Mesenchymal stem cell (in vitro differentiated cells and primary cell): Measurements from ENCODE around the gene ACOD1.
A peak's percentile ranks its signal among the peaks of the same experiment; 100 is the strongest.

Source experiments
- DNase-seq: peaks from one replicate; pipeline ENCODE4 v3.0.0-alpha.2; 2013
- H2AFZ ChIP-seq: one replicate; pipeline ENCODE4 v1.6.1; 2013; ENCODE audit warnings: low read depth, mild to moderate bottlenecking, control low read depth, inconsistent platforms, low read length, moderate library complexity
- H2AK5ac ChIP-seq: 2 replicates; pipeline ENCODE4 v1.6.1; 2013; ENCODE audit warnings: low read length, moderate library complexity, mild to moderate bottlenecking, inconsistent platforms; ENCODE audit not compliant: severe bottlenecking
- H2BK120ac ChIP-seq: one replicate; pipeline ENCODE4 v1.6.1; 2013; ENCODE audit warnings: low read depth, mild to moderate bottlenecking, inconsistent platforms, low read length, moderate library complexity
- H2BK12ac ChIP-seq, 2 experiments: one replicate each; pipeline ENCODE4 v1.6.1; 2013; ENCODE audit warnings: inconsistent platforms in 2 of 2, low read length in 2 of 2, mild to moderate bottlenecking in 2 of 2, moderate library complexity in 2 of 2, control low read depth in 1 of 2
- H2BK15ac ChIP-seq: one replicate; pipeline ENCODE4 v1.6.1; 2013; ENCODE audit warnings: mild to moderate bottlenecking, low read depth, inconsistent platforms; ENCODE audit not compliant: poor library complexity, severe bottlenecking
- H2BK5ac ChIP-seq: 2 replicates; pipeline ENCODE4 v1.6.1; 2013; ENCODE audit warnings: low read depth, mild to moderate bottlenecking, low read length, control low read depth, inconsistent platforms; ENCODE audit not compliant: poor library complexity, severe bottlenecking
- H3K14ac ChIP-seq, 2 experiments: one replicate each; pipeline ENCODE4 v1.6.1; 2013; ENCODE audit warnings: inconsistent platforms in 2 of 2, low read length in 2 of 2, control low read depth in 1 of 2, mild to moderate bottlenecking in 1 of 2, moderate library complexity in 1 of 2
- H3K18ac ChIP-seq, 2 experiments: one replicate each; pipeline ENCODE4 v1.6.1; 2013; ENCODE audit warnings: inconsistent platforms in 2 of 2, low read length in 2 of 2, control low read depth in 1 of 2, low read depth in 1 of 2, mild to moderate bottlenecking in 1 of 2
- H3K23ac ChIP-seq, 2 experiments: one replicate each; pipeline ENCODE4 v1.6.1; 2013; ENCODE audit warnings: inconsistent platforms in 2 of 2, low read length in 2 of 2, mild to moderate bottlenecking in 2 of 2, moderate library complexity in 2 of 2, control low read depth in 1 of 2
- H3K27ac ChIP-seq: 2 replicates; pipeline ENCODE4 v1.5.1; 2013; ENCODE audit warnings: mild to moderate bottlenecking, moderate library complexity, low read length, control low read depth, inconsistent platforms; ENCODE audit not compliant: poor library complexity, severe bottlenecking
- H3K27me3 ChIP-seq, 2 experiments: 2 replicates each; pipeline versions ENCODE4 v1.6.1 to v1.7.0; 2013; ENCODE audit warnings: low read length in 2 of 2, mild to moderate bottlenecking in 2 of 2, moderate library complexity in 2 of 2, control low read depth in 1 of 2, inconsistent platforms in 1 of 2; ENCODE audit not compliant: control insufficient read depth in 1 of 2, insufficient read depth in 1 of 2
- H3K36me3 ChIP-seq, 2 experiments: 2 replicates each; pipeline versions ENCODE4 v1.6.1 to v1.7.0; 2013; ENCODE audit warnings: low read length in 2 of 2, control low read depth in 1 of 2, inconsistent platforms in 1 of 2, low read depth in 1 of 2, mild to moderate bottlenecking in 1 of 2; ENCODE audit not compliant: insufficient read depth in 2 of 2, control insufficient read depth in 1 of 2
- H3K4ac ChIP-seq, 2 experiments: one replicate each; pipeline ENCODE4 v1.6.1; 2013; ENCODE audit warnings: inconsistent platforms in 2 of 2, low read length in 2 of 2, mild to moderate bottlenecking in 2 of 2, moderate library complexity in 2 of 2, control low read depth in 1 of 2, low read depth in 1 of 2
- H3K4me1 ChIP-seq: 2 replicates; pipeline ENCODE4 v1.6.1; 2013; ENCODE audit warnings: low read depth, low read length, control low read depth; ENCODE audit not compliant: control insufficient read depth, insufficient read depth
- H3K4me2 ChIP-seq: 2 replicates; pipeline ENCODE4 v1.6.1; 2013; ENCODE audit warnings: low read length, mild to moderate bottlenecking, inconsistent platforms; ENCODE audit not compliant: poor library complexity, severe bottlenecking
- H3K4me3 ChIP-seq, 2 experiments: 2 replicates each; pipeline versions ENCODE4 v1.5.1 to v1.7.0; 2013; ENCODE audit warnings: low read length in 2 of 2, mild to moderate bottlenecking in 2 of 2, control low read depth in 1 of 2, low read depth in 1 of 2; ENCODE audit not compliant: insufficient read depth in 1 of 2
- H3K79me1 ChIP-seq: replicated peaks from 2 replicates; pipeline ENCODE4 v1.6.1; 2013; ENCODE audit warnings: mild to moderate bottlenecking, control low read depth, low read length, inconsistent platforms; ENCODE audit not compliant: poor library complexity, severe bottlenecking
- H3K9ac ChIP-seq: 2 replicates; pipeline ENCODE4 v1.7.0; 2013; ENCODE audit warnings: mild to moderate bottlenecking, low read length, moderate library complexity
- H3K9me3 ChIP-seq: 2 replicates; pipeline ENCODE4 v1.7.0; 2013; ENCODE audit warnings: mild to moderate bottlenecking, low read length; ENCODE audit not compliant: control insufficient read depth
- H4K8ac ChIP-seq: one replicate; pipeline ENCODE4 v1.6.1; 2013; ENCODE audit warnings: inconsistent platforms, mild to moderate bottlenecking, low read length, moderate library complexity
- H4K91ac ChIP-seq: one replicate; pipeline ENCODE4 v1.6.1; 2013; ENCODE audit warnings: mild to moderate bottlenecking, low read length, inconsistent platforms
- WGBS: methylation state at CpG from one replicate; pipeline ENCODE4 v1.1.7; 2013; ENCODE audit warnings: mixed read lengths; 5-methylcytosine and 5-hydroxymethylcytosine counted together

The ACOD1 gene

DNA sequence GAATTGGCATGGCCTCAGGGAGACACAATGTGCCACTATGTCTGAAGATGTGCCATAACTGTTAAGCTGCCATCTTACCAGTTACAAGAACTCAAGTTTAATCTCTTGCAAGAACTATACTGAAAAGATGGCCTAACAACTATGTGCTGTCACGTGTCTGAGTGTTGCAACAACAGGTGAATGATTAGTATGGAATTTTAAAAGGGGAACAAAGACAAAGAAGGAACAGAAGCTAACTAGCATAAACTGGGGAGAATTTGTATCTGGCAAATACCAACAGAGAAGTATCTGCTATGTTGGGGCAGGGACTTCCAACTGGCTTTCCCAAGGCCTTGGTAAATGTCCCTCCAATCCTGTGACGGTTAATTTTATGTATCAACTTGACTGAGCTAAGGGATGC lies 11.5 kb upstream of the ACOD1 start:
- H4K8ac ChIP-seq: no peak overlapping the region
- H3K36me3 ChIP-seq: no peaks in the 10 kb centered on the region
- no peaks in the 10 kb centered on the region for H3K79me1 ChIP-seq
- DNase-seq: no peak
- no peak overlapping the region for H3K14ac ChIP-seq
- H3K9ac ChIP-seq: peak overlapping the region; percentile 17
- H2BK15ac ChIP-seq: no peak overlapping the region
- no peak overlapping the region for H2BK120ac ChIP-seq
- no peak overlapping the region for H3K4me2 ChIP-seq
- no peak overlapping the region for H4K91ac ChIP-seq
- H2AFZ ChIP-seq: no peak overlapping the region
- H3K27ac ChIP-seq: no peak overlapping the region
- H3K4me1 ChIP-seq: peaks cover 2% of the 10 kb centered on the region
- H3K4me3 ChIP-seq: peak overlapping the region in 1 of 2 experiments; percentile 7
- peaks cover 11% of the 10 kb centered on the region for H3K9me3 ChIP-seq
- H2AK5ac ChIP-seq: no peak overlapping the region
- H3K27me3 ChIP-seq: no peaks in the 10 kb centered on the region
- H2BK5ac ChIP-seq: no peak overlapping the region
- 84% methylated on average over 2 of the region's 2 CpGs for WGBS
- no peak overlapping the region for H3K18ac ChIP-seq
- H3K4ac ChIP-seq: no peak overlapping the region
- H3K23ac ChIP-seq: no peak overlapping the region
- H2BK12ac ChIP-seq: no peak overlapping the region

DNA sequence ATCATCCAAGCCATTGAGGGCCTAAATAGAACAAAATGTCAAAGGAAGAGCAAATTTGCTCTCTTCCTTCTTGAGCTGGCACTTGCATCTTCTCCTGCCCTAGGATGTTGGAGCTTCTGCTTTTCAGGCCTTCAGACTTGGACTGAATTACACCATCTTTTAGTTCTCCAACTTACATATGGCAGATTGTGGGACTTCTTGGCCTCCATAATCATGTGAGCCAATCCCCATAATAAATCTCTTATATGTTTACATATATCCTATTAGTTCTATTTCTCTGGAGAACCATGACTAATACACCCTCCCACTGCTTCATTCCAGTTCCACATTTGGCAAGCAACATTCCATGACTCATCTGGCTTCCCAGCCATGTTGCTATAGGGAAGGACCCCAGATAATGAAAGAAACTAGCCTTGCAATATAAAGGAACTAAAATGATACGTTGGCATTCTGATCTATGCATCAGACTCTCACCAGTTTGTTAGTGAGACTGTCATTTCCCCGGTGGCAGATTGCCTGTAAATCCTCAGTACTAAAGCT lies 11.0 kb upstream of the ACOD1 start:
- Histone ChIP-seq H2BK120ac (peak overlapping the region; percentile 24), H3K4me2 (no peak overlapping the region), H2BK12ac (peak overlapping the region in 1 of 2 experiments; percentile 61), H3K79me1 (no peaks in the 10 kb centered on the region), H3K23ac (no peak overlapping the region), H4K8ac (no peak overlapping the region), H3K9ac (peak overlapping the region; percentile 17), H2BK15ac (no peak overlapping the region), H2AFZ (no peak overlapping the region), H3K27ac (peak overlapping the region; percentile 11), H3K4me1 (peaks cover 2% of the 10 kb centered on the region), H3K4me3 (no peak overlapping the region), H3K27me3 (no peaks in the 10 kb centered on the region), H4K91ac (no peak overlapping the region), H3K14ac (no peak overlapping the region), H3K4ac (peak overlapping the region in 1 of 2 experiments; percentile 17), H3K36me3 (no peaks in the 10 kb centered on the region), H3K9me3 (peaks cover 5% of the 10 kb centered on the region), H2AK5ac (no peak overlapping the region), H3K18ac (peak overlapping the region; percentile 48 to 86), H2BK5ac (no peak overlapping the region)
- 71% methylated on average over 2 of the region's 2 CpGs for WGBS
- DNase-seq: peak; percentile 95

DNA sequence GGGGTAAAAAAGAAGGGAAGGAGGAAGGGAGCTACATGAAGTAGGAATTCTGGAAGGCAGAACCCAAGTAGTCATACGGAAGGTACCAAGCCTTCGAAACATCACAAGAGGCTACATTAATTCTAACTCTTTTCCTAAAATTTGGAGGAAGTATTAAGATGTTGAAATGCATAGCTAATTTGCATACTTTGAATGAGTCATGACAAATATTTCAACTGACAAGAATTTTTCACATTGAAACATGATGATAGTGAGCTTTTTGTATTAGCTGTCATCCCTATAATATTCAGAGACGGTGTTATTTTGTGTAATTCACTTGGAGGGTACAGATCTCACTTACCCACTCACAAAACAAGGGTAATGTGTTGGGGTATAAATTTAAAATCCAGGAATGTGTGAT lies 9.1 kb upstream of the ACOD1 start:
- Histone ChIP-seq H2BK5ac (no peak overlapping the region), H3K14ac (no peak overlapping the region), H3K27ac (no peak overlapping the region), H3K79me1 (no peaks in the 10 kb centered on the region), H2AK5ac (no peak overlapping the region), H2BK120ac (no peak overlapping the region), H3K4me2 (no peak overlapping the region), H4K8ac (no peak overlapping the region), H4K91ac (no peak overlapping the region), H2AFZ (no peak overlapping the region), H3K23ac (no peak overlapping the region), H2BK12ac (no peak overlapping the region), H3K9ac (no peak overlapping the region), H3K27me3 (no peaks in the 10 kb centered on the region), H3K36me3 (no peaks in the 10 kb centered on the region), H3K9me3 (peaks cover 5% of the 10 kb centered on the region), H2BK15ac (no peak overlapping the region), H3K18ac (no peak overlapping the region), H3K4me3 (no peak overlapping the region), H3K4me1 (peaks cover 2% of the 10 kb centered on the region), H3K4ac (no peak overlapping the region)
- DNase-seq: peak; percentile 10
- no CpG with 5 or more reads among the region's 3 CpGs for WGBS

DNA sequence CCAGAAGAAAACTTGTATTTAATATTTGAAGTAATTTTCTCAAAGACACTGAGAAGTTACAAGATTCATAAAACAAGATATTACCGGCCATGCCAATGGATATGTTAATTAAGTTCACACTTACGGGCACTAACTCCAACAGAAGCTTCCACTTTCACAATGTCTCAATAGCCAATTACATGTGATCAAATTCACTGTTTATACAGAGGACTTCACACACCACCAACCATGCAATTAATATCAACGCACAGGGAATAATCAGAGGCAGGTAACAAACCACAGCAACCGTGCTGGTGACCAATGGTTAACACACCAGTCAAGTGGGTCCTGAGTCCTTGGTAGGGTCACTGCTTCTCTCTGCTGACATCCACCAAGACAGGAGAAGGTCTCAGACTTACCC lies 5.9 kb upstream of the ACOD1 start:
- Histone ChIP-seq H3K27me3 (no peaks in the 10 kb centered on the region), H3K4me3 (no peak overlapping the region), H3K18ac (no peak overlapping the region), H2BK15ac (no peak overlapping the region), H3K4ac (no peak overlapping the region), H4K8ac (no peak overlapping the region), H3K36me3 (no peaks in the 10 kb centered on the region), H2AFZ (no peak overlapping the region), H2AK5ac (no peak overlapping the region), H3K9me3 (no peaks in the 10 kb centered on the region), H3K14ac (no peak overlapping the region), H3K4me1 (peaks cover 2% of the 10 kb centered on the region), H3K79me1 (no peaks in the 10 kb centered on the region), H2BK120ac (no peak overlapping the region), H2BK12ac (no peak overlapping the region), H4K91ac (no peak overlapping the region), H3K27ac (no peak overlapping the region), H3K9ac (no peak overlapping the region), H2BK5ac (no peak overlapping the region), H3K4me2 (no peak overlapping the region), H3K23ac (no peak overlapping the region)
- WGBS: 96% methylated on average over 4 of the region's 4 CpGs
- no peak for DNase-seq
